ENCODE measurements around the gene SAMD4A.

The SAMD4A gene

DNA sequence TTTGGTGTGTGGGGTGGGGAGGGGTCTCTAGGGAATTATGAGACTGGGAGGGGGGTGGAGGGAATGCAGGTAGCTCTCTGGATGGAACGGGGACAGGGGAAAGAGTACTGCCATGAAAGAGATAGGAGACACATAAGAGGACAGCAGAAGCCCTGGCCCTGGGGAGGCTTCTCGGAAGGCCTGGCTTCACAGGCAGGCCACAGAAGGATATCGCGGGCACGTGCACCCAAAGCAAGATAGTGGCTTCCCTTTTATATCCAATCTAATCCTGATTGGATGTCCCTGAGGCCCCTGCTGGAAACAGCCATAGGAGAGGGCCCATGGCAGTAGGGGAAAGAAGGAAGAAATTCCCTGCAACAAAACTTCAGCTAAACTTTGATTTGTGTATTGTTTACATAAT is 222.2 kb downstream of the SAMD4A start:
- H3K79me2 ChIP-seq (ENCODE audit: insufficient read depth, low read length) = no peaks in the 10 kb centered on the region
- no peak overlapping the region for H2AFZ ChIP-seq (ENCODE audit: low read depth, low read length, severe bottlenecking)
- H3K4me2 ChIP-seq (ENCODE audit: low read depth, low read length, poor library complexity, severe bottlenecking) = no peak overlapping the region
- H3K36me3 ChIP-seq (ENCODE audit: low read length) = no peaks in the 10 kb centered on the region
- H3K27ac ChIP-seq (ENCODE audit: low read depth, low read length) = no peak overlapping the region
- H3K9ac ChIP-seq (ENCODE audit: low read length) = no peak overlapping the region
- no peaks in the 10 kb centered on the region for H3F3A ChIP-seq (ENCODE audit: insufficient read depth)
- no peak overlapping the region for H3K4me3 ChIP-seq (ENCODE audit: insufficient read depth, low read length, poor library complexity, severe bottlenecking)
- TF ChIP-seq EZH2phosphoT487 (conservative IDR thresholded peaks at IDR 0.05; ENCODE audit: low read length) (no peak), CTCF (IDR thresholded peaks at IDR 0.05; ENCODE audit: insufficient read depth, low read length, poor library complexity, severe bottlenecking) (no peak)
- no peaks in the 10 kb centered on the region for H4K20me1 ChIP-seq (ENCODE audit: low read depth, low read length)
- no peaks in the 10 kb centered on the region for H3K9me2 ChIP-seq (replicated peaks; ENCODE audit: insufficient read depth, low read length)
- H3K9me3 ChIP-seq (ENCODE audit: insufficient read depth, low read length) = no peaks in the 10 kb centered on the region
- H3K27me3 ChIP-seq (ENCODE audit: low read length) = no peaks in the 10 kb centered on the region

GRCh38 chr14:54789781-54790480 is 223.0 kb downstream of the SAMD4A start:
- Histone ChIP-seq H2AFZ (ENCODE audit: low read depth, low read length, severe bottlenecking) (no peak overlapping the region), H3K79me2 (ENCODE audit: insufficient read depth, low read length) (no peaks in the 10 kb centered on the region), H3K9ac (ENCODE audit: low read length) (no peak overlapping the region), H3K27me3 (ENCODE audit: low read length) (no peaks in the 10 kb centered on the region), H3K27ac (ENCODE audit: low read depth, low read length) (no peak overlapping the region), H3K4me2 (ENCODE audit: low read depth, low read length, poor library complexity, severe bottlenecking) (no peak overlapping the region), H3K4me3 (ENCODE audit: insufficient read depth, low read length, poor library complexity, severe bottlenecking) (no peak overlapping the region), H4K20me1 (ENCODE audit: low read depth, low read length) (no peaks in the 10 kb centered on the region), H3K9me3 (ENCODE audit: insufficient read depth, low read length) (no peaks in the 10 kb centered on the region), H3F3A (ENCODE audit: insufficient read depth) (no peaks in the 10 kb centered on the region), H3K9me2 (replicated peaks; ENCODE audit: insufficient read depth, low read length) (no peaks in the 10 kb centered on the region), H3K36me3 (ENCODE audit: low read length) (no peaks in the 10 kb centered on the region)
- no peak for TF ChIP-seq EZH2phosphoT487 (conservative IDR thresholded peaks at IDR 0.05; ENCODE audit: low read length)
- no peak for TF ChIP-seq CTCF (IDR thresholded peaks at IDR 0.05; ENCODE audit: insufficient read depth, low read length, poor library complexity, severe bottlenecking)

DNA sequence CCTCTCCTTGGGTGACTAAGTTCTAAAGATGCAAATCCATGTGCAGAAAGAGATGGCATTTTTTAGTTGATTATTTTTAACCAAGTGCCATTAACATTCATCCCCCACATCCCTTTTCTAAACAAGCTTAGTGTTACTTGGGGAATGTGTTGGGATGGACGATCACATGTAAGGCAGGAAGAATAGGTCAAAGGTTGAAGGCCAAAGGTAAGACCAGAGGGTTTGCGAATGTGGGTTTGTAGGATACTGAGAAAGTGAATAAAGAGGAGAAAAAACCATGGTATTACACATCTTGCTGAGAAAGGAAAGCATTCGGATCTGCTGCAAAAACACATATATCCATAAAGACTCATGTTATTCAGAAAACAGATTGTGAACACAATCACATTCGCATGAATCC is 224.1 kb downstream of the SAMD4A start:
- H3K4me2 ChIP-seq (ENCODE audit: low read depth, low read length, poor library complexity, severe bottlenecking) = no peak overlapping the region
- H3K9me2 ChIP-seq (replicated peaks; ENCODE audit: insufficient read depth, low read length) = no peaks in the 10 kb centered on the region
- no peak overlapping the region for H3K4me3 ChIP-seq (ENCODE audit: insufficient read depth, low read length, poor library complexity, severe bottlenecking)
- no peaks in the 10 kb centered on the region for H4K20me1 ChIP-seq (ENCODE audit: low read depth, low read length)
- H3K9me3 ChIP-seq (ENCODE audit: insufficient read depth, low read length) = no peaks in the 10 kb centered on the region
- H3K27me3 ChIP-seq (ENCODE audit: low read length) = peaks cover 4% of the 10 kb centered on the region; the same call in 1 of the 2 replicates
- H2AFZ ChIP-seq (ENCODE audit: low read depth, low read length, severe bottlenecking) = no peak overlapping the region
- H3K9ac ChIP-seq (ENCODE audit: low read length) = no peak overlapping the region
- no peaks in the 10 kb centered on the region for H3K79me2 ChIP-seq (ENCODE audit: insufficient read depth, low read length)
- H3F3A ChIP-seq (ENCODE audit: insufficient read depth) = no peaks in the 10 kb centered on the region
- TF ChIP-seq CTCF (IDR thresholded peaks at IDR 0.05; ENCODE audit: insufficient read depth, low read length, poor library complexity, severe bottlenecking) (no peak), EZH2phosphoT487 (conservative IDR thresholded peaks at IDR 0.05; ENCODE audit: low read length) (no peak)
- no peak overlapping the region for H3K27ac ChIP-seq (ENCODE audit: low read depth, low read length)
- H3K36me3 ChIP-seq (ENCODE audit: low read length) = no peaks in the 10 kb centered on the region

Measured in SU-DHL-6 (cell line).